GM18517 (cell line): ENCODE measurements around the gene HMGN4.

Experiments
- ATAC-seq: cut with Tn5 transposase; IDR thresholded peaks from one replicate; pipeline ENCODE4 v1.9.1; 2021; ENCODE audit warnings: mild to moderate bottlenecking, moderate library complexity; ENCODE audit not compliant: unreplicated experiment

HMGN4 gene

DNA sequence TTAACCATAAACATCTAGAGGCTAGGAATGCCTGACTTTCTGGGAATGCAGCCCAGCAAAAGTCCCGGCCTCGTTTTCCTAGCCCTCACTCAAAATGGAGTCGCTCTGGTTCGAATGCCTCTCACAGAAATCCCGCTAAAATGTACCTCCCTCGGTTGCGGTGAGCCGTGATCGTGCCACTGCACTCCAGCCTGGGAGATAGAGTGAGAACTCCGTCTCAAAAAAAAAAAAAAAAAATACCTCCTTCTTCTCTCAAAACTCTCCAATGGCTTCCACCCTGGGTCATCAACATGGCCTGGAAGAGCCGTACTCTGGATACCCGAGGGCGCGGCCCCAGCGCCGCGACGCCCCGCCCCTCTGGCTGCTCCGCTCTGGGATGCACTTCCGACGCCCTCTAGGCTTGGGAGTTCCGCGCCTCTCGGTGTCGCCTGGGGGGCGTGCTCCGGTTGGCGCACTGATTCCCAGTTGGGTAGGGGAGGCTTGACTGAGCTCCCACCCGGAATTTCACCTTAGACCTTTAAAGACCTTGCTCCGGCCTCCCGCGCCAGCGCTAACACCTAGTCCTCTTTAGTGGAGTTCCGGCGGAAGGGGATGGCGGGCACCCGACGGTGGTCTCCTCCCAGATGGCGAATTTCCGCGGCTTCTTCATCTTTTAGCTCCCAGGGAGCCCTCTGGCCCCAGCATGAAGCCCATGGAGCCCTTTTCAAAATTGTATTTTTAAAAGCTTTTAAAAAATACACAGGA is 12.3 kb downstream of the HMGN4 start:
- no peak for ATAC-seq

DNA sequence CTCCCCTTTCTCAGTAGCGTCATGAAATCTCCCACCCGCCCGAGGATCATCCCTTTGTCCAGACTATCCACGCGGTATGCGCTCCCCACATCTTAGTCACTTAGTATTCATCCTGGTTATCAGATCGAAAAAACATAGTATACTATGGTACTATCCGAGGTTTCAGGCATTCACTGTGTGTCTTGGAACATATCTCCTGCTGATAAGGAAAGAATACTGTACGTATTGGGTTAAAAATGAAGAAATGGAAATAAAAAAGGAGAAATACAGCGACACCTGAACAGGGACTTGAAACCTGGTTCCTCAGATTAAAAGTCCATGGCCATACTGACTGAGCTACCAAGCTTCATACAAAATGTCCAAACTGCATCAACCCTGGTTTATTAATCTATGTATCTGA is 14.0 kb downstream of the HMGN4 start:
- ATAC-seq, result no peak

DNA sequence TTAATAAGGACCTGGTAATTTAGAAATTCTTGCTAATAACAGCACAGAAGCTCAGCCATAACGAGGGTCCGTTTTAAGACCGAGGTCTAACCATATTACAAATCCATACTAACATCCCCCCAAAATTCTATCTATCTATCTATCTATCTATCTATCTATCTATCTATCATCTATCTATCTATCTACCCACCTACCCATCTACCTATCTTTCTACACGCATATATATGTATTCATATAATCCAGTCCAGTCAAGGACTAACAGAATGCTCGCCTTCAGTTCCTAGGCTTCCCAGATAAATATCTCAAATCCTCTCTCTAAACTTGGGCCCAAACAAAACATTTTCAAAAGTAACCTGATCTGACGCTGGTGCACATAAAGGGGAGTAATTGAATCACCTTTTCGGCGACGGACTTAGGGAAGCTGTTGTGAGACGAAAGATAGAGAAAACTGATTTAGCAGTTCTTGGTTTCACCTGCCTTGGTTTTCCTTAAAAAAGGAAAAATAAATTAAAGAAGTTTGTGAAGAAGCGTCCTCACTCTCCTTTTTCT is 14.5 kb downstream of the HMGN4 start:
- ATAC-seq, result no peak

DNA sequence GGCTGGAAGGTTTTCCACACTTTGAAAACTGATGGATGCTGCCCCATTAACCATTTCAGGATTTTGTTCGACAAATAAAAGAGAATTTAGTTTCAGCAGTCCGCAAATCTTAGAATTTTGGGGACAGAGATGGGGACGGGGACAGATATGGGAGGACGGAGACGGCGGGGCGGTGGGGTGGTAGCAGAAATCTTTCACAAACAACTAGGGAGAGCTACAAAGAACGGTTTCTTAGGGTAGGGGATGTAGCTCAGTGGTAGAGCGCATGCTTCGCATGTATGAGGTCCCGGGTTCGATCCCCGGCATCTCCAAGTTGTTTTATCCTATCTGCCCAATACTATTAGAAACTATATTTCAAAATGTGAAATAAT is 15.1 kb downstream of the HMGN4 start:
- peak; percentile 34 for ATAC-seq

DNA sequence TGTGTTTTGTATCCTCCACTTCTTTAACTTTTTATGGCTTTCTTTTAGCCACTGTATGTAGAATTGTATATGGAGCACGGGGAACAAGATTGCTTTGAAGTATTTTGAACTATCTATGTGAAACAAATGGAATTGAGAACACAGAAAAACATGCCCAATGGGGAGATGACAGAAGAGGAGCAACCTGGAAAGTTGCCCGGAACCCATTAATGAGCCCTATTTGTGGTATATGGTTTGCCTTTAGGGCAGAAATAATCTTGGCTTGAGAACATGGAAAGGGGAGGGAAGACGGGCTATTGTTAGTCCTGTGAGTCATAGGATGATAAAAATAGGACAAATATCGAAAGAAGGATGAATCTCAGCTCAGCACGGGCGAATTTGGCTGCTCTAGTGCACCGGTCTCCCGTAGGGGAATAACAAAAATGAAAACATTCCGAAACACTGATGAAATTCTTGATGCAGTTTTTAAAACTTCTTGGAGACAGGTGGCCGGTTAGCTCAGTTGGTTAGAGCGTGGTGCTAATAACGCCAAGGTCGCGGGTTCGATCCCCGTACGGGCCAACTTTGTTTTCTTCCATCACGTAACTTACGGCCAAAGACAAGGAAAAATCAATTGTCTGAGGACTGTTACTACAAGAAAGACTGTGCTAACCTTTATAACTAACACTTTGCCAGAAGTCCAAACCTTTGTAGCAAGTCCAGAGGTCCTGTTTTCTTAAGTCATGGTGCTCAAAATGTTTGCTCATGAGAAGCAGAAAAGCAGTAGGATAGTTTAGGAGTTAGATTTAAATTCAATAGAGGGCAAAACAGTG is 15.7 kb downstream of the HMGN4 start:
- peak; percentile 38 for ATAC-seq

DNA sequence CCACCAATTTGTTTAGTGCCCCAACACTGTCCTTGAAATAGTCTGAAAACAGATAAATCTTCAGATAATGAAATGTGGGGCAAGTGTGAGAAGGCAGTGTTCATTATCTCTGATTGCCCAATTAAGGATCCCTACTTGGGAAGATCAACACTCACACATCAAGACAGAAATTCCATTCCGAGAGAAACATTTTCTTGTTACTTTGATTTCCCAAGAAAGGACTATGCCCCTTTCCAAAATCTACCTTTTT is 16.2 kb downstream of the HMGN4 start:
- no peak for ATAC-seq

DNA sequence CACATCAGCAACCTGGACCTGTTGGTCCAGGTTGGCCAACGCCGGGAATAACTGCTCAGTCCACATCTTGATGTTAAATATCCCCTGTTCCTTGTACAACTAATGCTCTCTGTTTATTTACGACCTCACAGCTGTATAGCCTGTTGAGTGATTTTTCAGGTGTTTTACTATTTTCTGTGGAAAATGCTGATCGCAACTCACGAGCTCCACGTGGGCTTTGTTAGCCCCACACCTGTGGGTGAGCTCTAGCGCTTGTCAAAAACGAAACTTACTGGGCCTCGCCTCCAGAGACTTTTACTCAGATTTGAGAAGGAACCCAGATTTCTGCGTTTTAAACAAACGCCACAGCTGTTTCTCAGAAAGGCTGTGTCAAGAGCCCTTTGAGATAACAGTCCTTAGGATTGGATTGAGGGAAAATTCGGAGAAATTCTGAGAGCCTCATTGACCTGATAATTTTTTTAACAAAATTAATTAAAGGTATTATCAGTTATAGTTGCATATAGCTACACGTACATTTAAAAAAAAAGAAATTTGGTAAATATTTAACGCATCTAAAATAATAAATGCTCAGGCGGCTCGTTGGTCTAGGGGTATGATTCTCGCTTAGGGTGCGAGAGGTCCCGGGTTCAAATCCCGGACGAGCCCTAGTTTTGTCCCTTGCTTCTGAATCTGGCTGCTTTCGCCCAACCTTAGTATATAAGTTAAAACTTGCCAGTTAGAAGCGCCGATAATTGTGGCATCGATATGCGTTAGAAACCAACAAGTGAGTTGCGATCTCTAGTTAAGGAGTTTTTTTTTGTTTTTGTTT is 16.7 kb downstream of the HMGN4 start:
- ATAC-seq, result peak; percentile 27

DNA sequence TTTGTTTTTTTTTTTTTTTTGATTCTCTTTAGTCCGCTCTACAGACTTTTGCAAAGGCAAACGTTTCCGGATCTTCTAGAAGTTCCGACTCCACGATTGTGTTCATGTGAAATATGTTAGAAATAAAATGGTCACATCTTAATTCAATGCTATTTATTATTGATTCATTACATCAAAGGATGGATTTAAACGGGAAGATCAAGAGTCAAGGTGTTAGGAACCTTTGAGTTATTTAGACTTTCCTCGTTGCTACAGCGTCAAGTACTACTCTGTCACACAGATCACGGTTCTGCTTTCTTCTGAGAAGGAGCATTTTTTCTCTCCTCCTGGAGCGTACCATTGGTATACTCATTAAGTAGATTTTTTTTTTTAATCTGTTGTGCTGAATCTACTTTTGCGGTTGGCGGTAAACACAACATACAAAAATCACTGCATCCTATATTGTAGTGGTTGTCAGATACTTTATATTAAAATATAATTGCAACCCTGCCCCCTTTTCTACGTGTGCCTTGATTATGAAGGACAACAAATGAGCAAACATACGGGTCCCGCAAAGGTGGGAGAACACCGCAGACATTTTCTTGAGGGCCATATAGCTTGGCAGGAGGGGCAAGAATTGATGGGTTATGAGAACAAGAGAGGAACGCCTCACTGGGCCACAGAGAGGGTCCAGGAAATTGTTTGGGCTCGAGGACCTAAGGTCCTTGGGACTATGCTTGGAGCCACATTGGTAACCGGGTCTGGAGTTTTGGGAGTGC is 17.5 kb downstream of the HMGN4 start:
- no peak for ATAC-seq

DNA sequence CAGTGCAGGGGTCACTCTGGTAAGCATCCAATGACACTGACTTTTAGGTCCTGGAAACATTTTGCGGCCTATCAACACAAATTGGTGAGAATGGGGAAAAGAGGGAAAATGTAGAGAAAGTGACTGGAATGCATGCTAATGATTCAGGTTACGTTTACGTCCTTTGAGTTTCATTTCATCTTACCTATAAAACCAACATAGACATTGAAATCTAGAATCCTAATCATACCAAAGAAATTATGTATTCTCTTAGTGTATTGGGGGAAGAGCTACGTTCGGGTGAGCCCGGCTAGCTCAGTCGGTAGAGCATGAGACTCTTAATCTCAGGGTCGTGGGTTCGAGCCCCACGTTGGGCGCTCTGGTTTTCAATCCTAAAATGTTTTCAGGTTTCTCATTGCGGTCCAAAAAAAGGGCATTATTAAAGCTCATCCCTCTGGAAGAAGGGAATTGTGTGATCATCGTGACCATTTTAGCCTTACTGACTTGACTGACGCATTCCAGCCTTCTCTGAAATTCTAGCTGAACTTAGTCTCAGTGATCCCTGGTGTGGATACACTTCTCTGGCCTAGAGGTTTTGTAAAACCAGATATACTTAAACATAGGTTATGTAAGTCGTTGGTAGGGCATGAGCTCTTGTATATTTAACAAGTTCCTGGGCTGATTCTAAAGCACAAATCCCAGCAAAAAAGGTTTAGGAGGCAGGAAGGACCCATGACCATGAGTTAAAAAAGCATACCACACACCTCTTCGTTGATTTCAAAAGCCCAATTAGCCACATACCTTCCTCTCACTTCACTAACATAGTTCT is 18.3 kb downstream of the HMGN4 start:
- ATAC-seq, result no peak

DNA sequence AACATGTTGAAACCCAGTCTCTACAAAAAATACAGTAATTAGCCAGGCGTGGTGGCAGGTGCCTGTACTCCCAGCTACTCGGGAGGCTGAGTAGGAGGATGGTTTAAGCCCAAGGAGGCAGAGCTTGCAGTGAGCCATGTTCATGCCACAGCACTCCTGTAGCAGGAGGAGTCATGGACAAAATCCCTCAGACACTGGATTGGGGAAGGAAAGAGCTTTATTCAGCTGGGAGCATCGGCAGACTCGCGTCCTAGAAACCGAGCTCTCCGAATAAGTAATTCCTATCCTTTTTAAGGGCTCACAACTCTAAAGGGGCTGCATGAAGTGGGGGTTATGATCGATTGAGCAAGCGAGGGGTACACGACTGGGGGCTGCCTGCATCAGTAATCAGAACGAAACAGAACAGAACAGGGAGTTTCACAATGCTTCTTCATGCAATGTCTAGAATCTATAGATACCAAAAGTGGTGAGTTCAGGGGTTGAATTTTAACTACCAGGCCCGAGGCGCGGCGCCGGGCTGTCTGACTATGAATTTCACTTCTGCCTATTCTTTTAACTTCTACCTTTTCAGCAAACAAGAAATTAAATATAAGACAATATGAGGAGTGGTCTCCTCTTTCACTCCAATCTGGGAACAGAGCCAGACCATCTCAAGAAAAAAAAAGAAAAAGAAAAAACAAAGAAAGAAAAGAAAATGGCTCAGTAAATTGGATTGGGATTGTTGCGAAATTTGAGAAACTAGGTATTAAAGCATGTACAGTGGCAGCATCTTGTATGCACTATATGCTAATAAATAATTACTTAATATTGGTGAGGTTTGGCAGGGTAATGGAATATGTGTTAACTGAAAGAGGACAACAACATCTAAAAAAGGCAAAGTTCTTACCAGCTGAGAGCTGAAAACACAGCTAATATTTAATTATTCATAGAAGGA is 23.6 kb downstream of the HMGN4 start:
- ATAC-seq, result no peak

DNA sequence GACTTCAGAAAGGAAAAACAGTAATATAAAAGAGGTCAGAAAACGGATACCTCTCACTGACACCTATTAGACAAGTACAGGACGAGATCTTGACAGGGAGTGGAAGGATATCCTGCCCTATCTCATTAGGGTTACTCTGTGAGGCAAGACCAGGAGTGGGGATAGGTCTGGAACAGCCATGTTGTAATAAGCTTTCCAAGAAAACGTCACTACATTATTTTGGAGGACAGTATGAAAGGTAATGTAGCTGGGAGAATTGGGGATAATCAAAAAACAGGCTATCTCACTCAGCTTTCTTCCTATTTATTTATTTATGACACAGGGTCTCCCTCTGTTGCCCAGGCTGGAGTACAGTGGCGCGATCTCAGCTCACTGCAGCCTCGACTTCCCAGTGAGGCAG is 25.3 kb downstream of the HMGN4 start:
- no peak for ATAC-seq

DNA sequence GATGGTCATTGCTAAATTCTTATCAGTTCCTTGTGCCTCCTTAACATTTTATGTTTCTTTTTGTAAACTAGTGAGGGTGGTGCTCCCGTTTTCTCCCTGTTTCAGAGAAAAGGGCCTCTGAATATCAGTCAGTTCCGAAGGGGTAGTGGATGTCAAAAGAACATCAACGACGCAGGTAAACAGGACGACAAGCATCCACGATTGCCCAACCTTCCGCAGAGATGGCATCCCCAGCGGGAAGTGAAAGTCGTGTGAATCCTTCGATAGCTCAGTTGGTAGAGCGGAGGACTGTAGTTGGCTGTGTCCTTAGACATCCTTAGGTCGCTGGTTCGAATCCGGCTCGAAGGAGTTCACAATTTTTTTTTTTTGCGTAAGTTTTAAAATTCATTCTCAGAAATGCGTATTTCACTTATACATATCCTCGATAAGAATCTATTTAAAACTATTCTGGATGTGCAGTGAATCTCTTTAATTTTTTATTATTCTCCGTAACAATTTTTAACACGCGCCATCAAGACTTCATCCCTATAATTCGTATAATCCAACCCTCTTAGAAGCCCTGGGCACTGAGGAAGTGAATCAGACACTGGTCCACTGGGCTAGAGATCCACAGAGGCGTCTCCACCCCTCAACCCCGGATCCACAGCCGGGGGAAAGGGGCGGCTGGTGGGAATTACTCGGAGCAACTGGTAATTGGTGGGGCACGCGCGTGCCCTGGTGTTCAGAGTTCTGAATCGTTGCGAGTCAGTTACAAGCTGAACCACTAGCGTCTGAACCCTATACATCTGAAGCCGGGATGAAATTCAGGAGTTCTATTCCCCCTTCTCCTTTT is 30.7 kb downstream of the HMGN4 start:
- ATAC-seq, result peak; percentile 50

DNA sequence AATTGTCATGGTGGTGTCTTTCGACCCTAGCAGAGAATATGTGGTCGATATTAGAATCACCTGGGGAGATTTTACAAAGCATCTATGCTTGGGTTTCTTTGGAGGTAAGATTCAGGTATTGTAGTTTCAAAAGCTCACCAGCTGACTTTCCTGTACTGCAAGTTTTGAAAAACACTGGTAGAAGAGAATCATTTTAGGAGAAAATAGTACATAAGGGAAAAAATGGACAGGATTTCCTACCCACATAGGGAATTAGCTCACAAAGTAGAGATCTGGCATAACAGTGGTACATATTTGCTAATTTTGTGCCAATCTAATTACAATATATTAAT is 31.2 kb downstream of the HMGN4 start:
- no peak for ATAC-seq

DNA sequence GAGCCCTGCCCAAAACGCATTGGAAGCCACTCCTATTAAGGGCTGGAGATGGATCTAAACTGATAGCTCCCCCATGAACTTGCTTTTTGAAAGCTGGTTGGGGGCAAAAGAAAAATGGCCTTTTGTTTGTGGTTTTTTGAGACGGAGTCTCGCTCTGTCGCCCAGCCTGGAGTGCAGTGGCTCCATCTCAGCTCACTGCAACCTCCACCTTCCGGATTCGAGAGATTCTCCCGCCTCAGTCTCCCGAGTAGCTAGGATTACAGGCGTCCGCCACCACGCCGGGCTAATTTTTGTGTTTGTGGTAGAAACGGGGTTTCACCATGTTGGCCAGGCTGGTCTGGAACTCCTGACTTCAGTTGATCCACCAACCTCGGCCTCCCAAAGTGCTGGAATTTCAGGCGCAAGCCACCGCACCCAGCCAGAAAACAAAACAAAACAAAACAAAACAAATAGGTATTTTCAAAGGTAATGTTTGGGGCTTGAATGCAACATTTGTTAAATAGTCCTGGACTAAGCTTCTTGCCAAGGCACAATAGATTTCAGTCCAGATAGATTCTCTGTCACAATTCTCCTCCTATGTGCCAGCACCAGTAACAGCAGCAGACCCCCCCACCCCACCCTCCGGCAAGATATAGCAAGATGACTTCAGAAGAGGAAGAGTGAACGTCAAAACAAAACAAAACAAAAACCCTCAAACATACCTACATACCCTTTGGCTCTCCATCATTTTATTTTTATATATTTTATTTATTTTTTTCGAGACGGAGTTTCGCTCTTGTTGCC is 32.1 kb downstream of the HMGN4 start:
- ATAC-seq, result no peak

DNA sequence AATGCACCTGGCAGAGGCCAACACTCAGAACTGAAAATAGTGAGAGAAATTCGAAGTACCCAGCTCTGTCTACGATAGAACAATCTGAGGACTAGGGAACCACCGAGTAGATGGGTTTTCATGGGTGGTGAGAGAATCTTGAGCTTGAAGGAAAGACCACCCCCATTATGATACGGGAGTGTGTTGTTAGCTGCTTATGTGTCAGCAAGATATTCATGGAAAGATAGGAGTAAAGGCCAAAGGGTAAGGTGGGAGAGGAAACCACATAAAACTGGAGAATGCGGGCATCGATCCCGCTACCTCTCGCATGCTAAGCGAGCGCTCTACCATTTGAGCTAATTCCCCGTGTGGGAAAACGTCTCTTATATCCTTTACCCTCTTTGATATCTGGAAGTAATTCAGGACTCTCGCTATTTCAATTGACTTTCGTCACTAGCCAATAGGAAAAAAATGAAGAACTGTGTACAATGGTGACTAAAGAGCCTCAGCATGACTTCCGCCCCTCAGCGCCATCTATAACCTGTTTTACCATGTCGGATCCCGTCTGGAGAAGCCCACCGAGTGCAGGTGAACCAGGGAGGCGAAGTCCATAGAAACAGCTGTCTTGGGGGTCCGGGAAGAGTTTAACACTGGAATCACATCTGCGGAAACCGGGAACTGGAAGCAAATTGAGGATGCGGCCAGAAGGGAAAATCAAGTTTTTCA is 33.6 kb downstream of the HMGN4 start:
- ATAC-seq, result no peak

DNA sequence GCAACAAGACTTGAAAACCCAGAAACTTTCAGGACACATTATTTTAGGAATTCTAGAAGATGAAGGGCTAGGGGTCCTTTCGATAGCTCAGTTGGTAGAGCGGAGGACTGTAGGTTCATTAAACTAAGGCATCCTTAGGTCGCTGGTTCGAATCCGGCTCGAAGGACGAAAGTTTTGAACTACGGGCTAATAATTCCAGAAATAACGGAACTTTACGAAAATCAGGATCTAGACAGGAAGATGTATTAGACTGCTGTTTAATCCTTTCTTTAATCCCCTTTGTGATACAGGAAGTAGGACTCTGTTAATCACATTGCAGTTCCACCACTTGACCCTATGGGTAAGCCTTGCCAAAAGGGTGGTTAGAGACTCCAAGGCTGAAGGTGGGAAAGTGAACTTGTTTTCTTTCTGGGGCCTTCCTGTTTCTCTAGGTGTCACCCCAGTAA is 37.4 kb downstream of the HMGN4 start:
- ATAC-seq, result no peak

DNA sequence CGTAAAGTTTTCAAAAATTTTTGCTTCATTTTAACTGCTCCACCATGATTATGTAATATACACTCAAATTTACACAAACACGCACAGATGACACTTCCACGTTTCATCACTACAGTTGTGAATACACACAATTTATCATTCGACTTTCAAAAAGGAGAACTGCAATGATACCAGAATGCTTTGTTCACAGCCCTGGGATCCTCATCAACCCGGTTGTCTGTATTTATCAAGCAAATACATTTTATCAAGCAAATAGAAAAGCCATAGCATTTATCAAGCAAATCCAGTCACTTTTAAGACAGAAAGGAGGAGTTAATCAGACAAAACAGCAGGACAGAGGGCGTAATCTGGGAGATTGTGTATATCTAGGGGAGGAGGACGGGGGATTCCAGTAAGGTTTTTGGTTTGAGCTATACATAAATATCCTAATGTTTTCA is 38.3 kb downstream of the HMGN4 start:
- ATAC-seq, result no peak
